GM12801 (cell line): ENCODE measurements around the gene ARHGDIB.

Experiments
- TF ChIP-seq, protein P1 (sequence below): IDR thresholded peaks from one replicate; pipeline ENCODE4 v1.5.1; 2011; ENCODE audit warnings: control low read depth; ENCODE audit not compliant: insufficient read length; ENCODE audit errors: extremely low read depth

The ARHGDIB gene

DNA sequence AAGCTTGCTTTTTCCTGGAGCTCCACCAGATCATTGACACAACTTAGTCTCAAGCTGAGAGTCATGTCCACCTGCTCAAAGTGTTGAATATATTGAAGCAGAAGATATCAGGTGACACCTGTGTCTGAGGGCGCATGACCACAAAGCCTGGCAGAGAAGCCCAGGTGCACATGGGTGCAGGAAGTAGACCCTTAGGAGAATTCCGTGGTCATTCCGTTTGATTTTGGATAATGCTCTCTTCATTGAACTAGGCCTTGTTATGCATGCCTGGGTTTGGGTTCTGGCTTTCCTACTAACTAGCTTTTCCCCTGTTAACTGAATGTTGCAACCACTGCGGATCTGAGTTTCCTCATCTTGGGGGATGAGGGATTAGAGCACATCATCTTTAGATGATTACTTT, 7.1 kb downstream of the ARHGDIB start:
- TF ChIP-seq, protein P1, sequence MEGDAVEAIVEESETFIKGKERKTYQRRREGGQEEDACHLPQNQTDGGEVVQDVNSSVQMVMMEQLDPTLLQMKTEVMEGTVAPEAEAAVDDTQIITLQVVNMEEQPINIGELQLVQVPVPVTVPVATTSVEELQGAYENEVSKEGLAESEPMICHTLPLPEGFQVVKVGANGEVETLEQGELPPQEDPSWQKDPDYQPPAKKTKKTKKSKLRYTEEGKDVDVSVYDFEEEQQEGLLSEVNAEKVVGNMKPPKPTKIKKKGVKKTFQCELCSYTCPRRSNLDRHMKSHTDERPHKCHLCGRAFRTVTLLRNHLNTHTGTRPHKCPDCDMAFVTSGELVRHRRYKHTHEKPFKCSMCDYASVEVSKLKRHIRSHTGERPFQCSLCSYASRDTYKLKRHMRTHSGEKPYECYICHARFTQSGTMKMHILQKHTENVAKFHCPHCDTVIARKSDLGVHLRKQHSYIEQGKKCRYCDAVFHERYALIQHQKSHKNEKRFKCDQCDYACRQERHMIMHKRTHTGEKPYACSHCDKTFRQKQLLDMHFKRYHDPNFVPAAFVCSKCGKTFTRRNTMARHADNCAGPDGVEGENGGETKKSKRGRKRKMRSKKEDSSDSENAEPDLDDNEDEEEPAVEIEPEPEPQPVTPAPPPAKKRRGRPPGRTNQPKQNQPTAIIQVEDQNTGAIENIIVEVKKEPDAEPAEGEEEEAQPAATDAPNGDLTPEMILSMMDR, result no peak

DNA sequence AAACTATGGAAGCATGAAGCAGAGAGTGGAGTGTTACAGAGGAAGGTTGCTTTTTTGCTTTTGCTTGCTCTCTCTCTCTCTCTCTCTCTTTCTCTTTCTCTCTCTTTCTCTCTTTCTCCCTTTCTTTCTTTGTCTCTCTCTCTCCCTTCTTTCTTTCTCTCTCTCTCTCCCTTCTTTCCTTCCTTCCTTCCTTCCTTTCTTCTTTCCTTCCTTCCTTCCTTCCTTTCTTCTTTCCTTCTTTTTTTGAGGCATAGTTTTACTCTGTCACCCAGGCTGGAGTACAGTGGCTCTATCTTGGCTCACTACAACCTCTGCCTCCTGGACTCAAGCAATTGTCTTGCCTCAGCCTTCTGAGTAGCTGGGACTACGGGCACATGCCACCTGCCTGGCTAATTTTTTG, 7.6 kb downstream of the ARHGDIB start:
- TF ChIP-seq, protein P1, result no peak

GRCh38 chr12:14952299-14952921, 9.0 kb downstream of the ARHGDIB start:
- TF ChIP-seq, protein P1, result no peak

GRCh38 chr12:14951851-14952250, 9.6 kb downstream of the ARHGDIB start:
- TF ChIP-seq, protein P1, result no peak

- TF ChIP-seq, protein P1, result no peak
These were observed 10.2 kb downstream of the ARHGDIB start for GRCh38 chr12:14950982-14951746.

DNA sequence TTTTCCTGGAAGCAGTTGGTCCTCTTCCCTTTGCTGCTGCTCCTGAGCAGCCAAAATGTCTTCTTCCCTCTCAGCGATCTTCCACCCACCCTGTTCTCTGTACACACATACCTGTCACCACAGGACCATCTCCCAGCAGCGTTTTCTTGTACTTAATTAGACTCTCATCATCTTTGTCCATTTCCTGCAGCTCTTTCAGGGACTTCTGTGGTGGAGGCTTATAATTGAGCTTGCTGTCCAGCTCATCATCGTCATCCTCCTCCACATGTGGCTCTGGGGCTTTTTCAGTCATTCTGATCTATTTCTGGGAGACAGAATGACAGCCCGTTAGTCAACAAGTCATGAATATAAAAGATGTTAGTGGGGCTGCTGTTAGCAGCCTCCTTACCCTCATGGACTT, 11.0 kb downstream of the ARHGDIB start:
- TF ChIP-seq, protein P1, result no peak

GRCh38 chr12:14949631-14950030, 11.8 kb downstream of the ARHGDIB start:
- TF ChIP-seq, protein P1, result no peak
